NOMO-1 (cell line): ENCODE data around the gene NOTCH4.

Source experiments
- DNase-seq, 2 experiments: peaks; one replicate each; lab custom pipeline; 2025; ENCODE audit not compliant: unreplicated experiment in 2 of 2; lab: John Stamatoyannopoulos, UW

The NOTCH4 gene

DNA sequence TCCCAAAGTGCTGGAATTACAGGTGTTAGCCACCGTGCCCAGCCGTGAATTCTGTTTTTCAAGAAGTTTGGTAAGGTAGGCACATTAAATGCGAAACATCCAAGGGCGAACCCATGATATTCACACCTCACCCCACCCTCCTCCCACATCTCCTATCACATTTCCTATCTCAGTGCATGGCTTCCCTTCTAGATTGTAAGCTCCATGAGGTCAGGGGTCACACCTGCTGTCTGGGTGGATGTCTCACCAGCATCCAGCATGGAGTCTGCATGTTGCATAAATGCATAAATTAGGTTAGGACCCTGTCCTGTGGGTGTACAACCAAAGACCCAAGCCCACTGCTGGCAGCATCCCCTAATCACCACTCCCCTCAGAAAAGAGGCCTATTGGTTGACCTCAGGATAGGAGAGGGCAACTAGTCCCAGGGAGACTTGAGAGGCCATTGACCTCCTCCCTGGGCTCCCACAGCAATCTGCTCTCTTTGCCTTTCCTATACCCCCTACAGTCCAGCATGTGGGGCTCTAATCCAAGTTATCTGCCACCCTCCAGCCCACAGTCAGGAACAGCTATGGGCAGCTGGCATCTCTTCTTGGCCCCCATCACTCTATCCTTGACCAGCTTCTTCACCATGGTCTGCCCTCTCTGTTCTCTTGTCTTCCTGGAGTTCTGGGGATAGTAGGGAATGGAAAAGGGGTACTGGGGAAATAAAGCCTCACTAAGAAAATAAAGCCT lies 76.3 kb downstream of the NOTCH4 start:
- DNase-seq = no peak

GRCh38 chr6:32146687-32147086 lies 77.2 kb downstream of the NOTCH4 start:
- DNase-seq = no peak

DNA sequence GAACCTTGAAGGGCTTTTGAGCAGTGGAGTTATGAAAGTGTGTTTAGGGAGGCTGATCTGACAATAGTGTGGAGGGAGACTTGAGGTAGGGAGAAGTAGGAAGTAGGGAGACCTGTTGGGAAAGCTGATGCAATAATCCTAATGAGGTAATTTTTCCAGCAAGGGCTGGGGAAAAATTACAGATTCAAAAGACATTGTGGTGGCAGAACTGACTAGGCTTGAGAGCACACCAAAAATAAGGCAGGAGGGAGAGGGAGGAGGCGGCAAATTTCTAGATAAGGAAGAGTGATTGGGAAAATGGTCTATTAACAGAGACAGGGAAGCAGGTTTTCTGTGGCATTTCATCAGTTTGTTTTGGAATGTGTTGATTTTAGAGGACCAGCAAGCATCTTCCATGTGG lies 77.6 kb downstream of the NOTCH4 start:
- no peak for DNase-seq
